Loucy (cell line): ENCODE measurements around the gene ATP5MC3.
A peak's percentile ranks its signal among the peaks of the same experiment; 100 is the strongest.

Source experiments
- H2AFZ ChIP-seq: fragments of 200-600 bp; sonication (generic); 2 replicates; pipeline ENCODE4 v1.6.0; 2016; ENCODE audit warnings: antibody characterized with exemption, mild to moderate bottlenecking, low read length, moderate library complexity
- H3F3A ChIP-seq: fragments of 200-600 bp; 2 replicates; pipeline ENCODE4 v1.6.0; 2016; ENCODE audit warnings: antibody characterized with exemption, low read depth, mild to moderate bottlenecking
- H3K27me3 ChIP-seq: fragments of 200-600 bp; sonication (generic); 2 replicates; pipeline ENCODE4 v1.6.1; 2014; ENCODE audit warnings: low read length, mild to moderate bottlenecking; ENCODE audit not compliant: insufficient read depth, poor library complexity, severe bottlenecking
- H3K36me3 ChIP-seq: fragments of 200-600 bp; sonication (generic); 2 replicates; pipeline ENCODE4 v1.6.1; 2016; ENCODE audit warnings: low read length; ENCODE audit not compliant: insufficient read depth
- H3K4me1 ChIP-seq: fragments of 200-600 bp; sonication (generic); 2 replicates; pipeline ENCODE4 v1.5.1; 2014; ENCODE audit warnings: low read length, mild to moderate bottlenecking; ENCODE audit not compliant: insufficient read depth, poor library complexity, severe bottlenecking
- H3K4me2 ChIP-seq: fragments of 200-600 bp; sonication (generic); 2 replicates; pipeline ENCODE4 v1.6.0; 2014; ENCODE audit warnings: antibody characterized with exemption, low read length, low read depth, mild to moderate bottlenecking; ENCODE audit not compliant: poor library complexity, severe bottlenecking
- H3K4me3 ChIP-seq: fragments of 200-600 bp; sonication (generic); 2 replicates; pipeline ENCODE4 v1.5.1; 2014; ENCODE audit warnings: low read length, mild to moderate bottlenecking, mixed read lengths; ENCODE audit not compliant: poor library complexity, severe bottlenecking
- H3K79me2 ChIP-seq: fragments of 200-600 bp; sonication (generic); 2 replicates; pipeline ENCODE4 v1.6.1; 2014; ENCODE audit warnings: low read length; ENCODE audit not compliant: insufficient read depth
- H3K9ac ChIP-seq: fragments of 200-600 bp; sonication (generic); 2 replicates; pipeline ENCODE4 v1.6.0; 2014; ENCODE audit warnings: mild to moderate bottlenecking, low read depth, low read length, moderate library complexity; ENCODE audit not compliant: poor library complexity, severe bottlenecking
- H3K9me2 ChIP-seq: fragments of 200-600 bp; sonication (generic); replicated peaks from 2 replicates; pipeline ENCODE4 v1.6.1; 2016; ENCODE audit warnings: low read depth, low read length, mixed read lengths
- H3K9me3 ChIP-seq: fragments of 200-600 bp; sonication (generic); 2 replicates; pipeline ENCODE4 v1.6.1; 2014; ENCODE audit warnings: mild to moderate bottlenecking, antibody characterized with exemption, low read length, low read depth; ENCODE audit not compliant: insufficient read depth
- H4K20me1 ChIP-seq: fragments of 200-600 bp; sonication (generic); 2 replicates; pipeline ENCODE4 v1.6.0; 2014; ENCODE audit warnings: antibody characterized with exemption, low read length, mild to moderate bottlenecking; ENCODE audit not compliant: insufficient read depth, poor library complexity, severe bottlenecking
- CTCF ChIP-seq: fragments of 200-600 bp; sonication (generic); conservative IDR thresholded peaks from 2 replicates; pipeline ENCODE4 v1.5.1; 2014; ENCODE audit warnings: mild to moderate bottlenecking, antibody characterized with exemption, low read length
- EZH2phosphoT487 ChIP-seq: fragments of 200-600 bp; IDR thresholded peaks from 2 replicates; pipeline ENCODE4 v1.6.1; 2018; ENCODE audit warnings: antibody characterized with exemption, mild to moderate bottlenecking, moderate library complexity, borderline replicate concordance

ATP5MC3 gene

GRCh38 chr2:175188761-175189160 lies 7.3 kb upstream of the ATP5MC3 start:
- H3K9me3 ChIP-seq = no peaks in the 10 kb centered on the region
- TF ChIP-seq EZH2phosphoT487 (no peak), CTCF (no peak)
- no peaks in the 10 kb centered on the region for H3F3A ChIP-seq
- H3K4me3 ChIP-seq = no peak overlapping the region
- H3K4me1 ChIP-seq = no peaks in the 10 kb centered on the region
- H3K9ac ChIP-seq = no peak overlapping the region
- no peaks in the 10 kb centered on the region for H4K20me1 ChIP-seq
- no peak overlapping the region for H3K4me2 ChIP-seq
- no peaks in the 10 kb centered on the region for H3K9me2 ChIP-seq
- H3K36me3 ChIP-seq = no peaks in the 10 kb centered on the region
- no peaks in the 10 kb centered on the region for H3K27me3 ChIP-seq
- H2AFZ ChIP-seq = no peak overlapping the region
- no peaks in the 10 kb centered on the region for H3K79me2 ChIP-seq

- H3K9ac ChIP-seq = no peak overlapping the region
- no peak overlapping the region for H3K4me3 ChIP-seq
- H3K9me3 ChIP-seq = no peaks in the 10 kb centered on the region
Observed at GRCh38 chr2:175187378-175187777, 5.9 kb upstream of the ATP5MC3 start.

GRCh38 chr2:175183674-175184073 lies 2.2 kb upstream of the ATP5MC3 start:
- peaks cover 28% of the 10 kb centered on the region for H4K20me1 ChIP-seq
- H3K79me2 ChIP-seq = peaks cover 35% of the 10 kb centered on the region
- H3K4me2 ChIP-seq = no peak overlapping the region
- no peaks in the 10 kb centered on the region for H3K27me3 ChIP-seq
- no peak overlapping the region for H3K4me3 ChIP-seq
- no peaks in the 10 kb centered on the region for H3K9me2 ChIP-seq
- H3F3A ChIP-seq = no peaks in the 10 kb centered on the region
- H3K9ac ChIP-seq = no peak overlapping the region
- no peak overlapping the region for H2AFZ ChIP-seq
- H3K36me3 ChIP-seq = peaks cover 13% of the 10 kb centered on the region; the same call in 1 of the 2 replicates
- TF ChIP-seq CTCF (no peak), EZH2phosphoT487 (no peak)
- H3K9me3 ChIP-seq = no peaks in the 10 kb centered on the region
- peaks cover 27% of the 10 kb centered on the region for H3K4me1 ChIP-seq

More at GRCh38 chr2:175187378-175187777, 5.9 kb upstream of the ATP5MC3 start:
- Histone ChIP-seq H3K4me2 (no peak overlapping the region), H3K9me2 (no peaks in the 10 kb centered on the region), H2AFZ (peak overlapping the region; percentile 77), H3F3A (no peaks in the 10 kb centered on the region), H4K20me1 (no peaks in the 10 kb centered on the region), H3K36me3 (no peaks in the 10 kb centered on the region), H3K79me2 (no peaks in the 10 kb centered on the region), H3K27me3 (no peaks in the 10 kb centered on the region), H3K4me1 (no peaks in the 10 kb centered on the region)
- TF ChIP-seq CTCF = peak; percentile 76
- TF ChIP-seq EZH2phosphoT487 = no peak
